ENCODE results near the gene HPCAL1. TPM values are rescaled to one million over a fixed set of nuclear protein-coding genes. Genes with fewer than 3 reads are reported as not detected.
A peak's percentile ranks its signal among the peaks of the same experiment; 100 is the strongest.

HPCAL1 gene
- total RNA-seq, 1 experiment from 2014 or later, result 26.9 TPM

GRCh38 chr2:10279472-10279870 lies 23.2 kb upstream of the HPCAL1 start:
- H3K27ac Mint-ChIP-seq (ENCODE audit: unreplicated experiment), result no peak overlapping the region
- H3K4me3 Mint-ChIP-seq (ENCODE audit: unreplicated experiment), result no peak overlapping the region
- no peak for DNase-seq
- intact Hi-C loops (cut with micrococcal nuclease; ENCODE audit: unreplicated experiment), result loop anchor here (10.0 kb wide), 1 partner anchor 155 kb away; no protein-coding TSS in a partner anchor
- ChIA-PET POLR2A (no interaction called here), CTCF (interaction anchor here (0.7 kb wide), 1 partner anchor 128 kb away, joined by 3 read pairs; no protein-coding TSS in a partner anchor)
- Histone ChIP-seq H3K4me1 (peaks cover 13% of the 10 kb centered on the region; the same call in 1 of the 2 replicates), H3K4me3 (ENCODE audit: low read depth, low read length) (no peak overlapping the region), H3K27me3 (replicated peaks; ENCODE audit: control insufficient read depth, insufficient read depth, low read length) (no peaks in the 10 kb centered on the region; the same call in 1 of the 2 replicates), H3K36me3 (ENCODE audit: control insufficient read depth, insufficient read depth, low read length) (no peaks in the 10 kb centered on the region), H3K9me3 (no peaks in the 10 kb centered on the region)
- H3K9me3 Mint-ChIP-seq (ENCODE audit: unreplicated experiment), result no peaks in the 10 kb centered on the region
- H3K27me3 Mint-ChIP-seq (ENCODE audit: insufficient read depth, unreplicated experiment), result no peaks in the 10 kb centered on the region
- no peak for TF ChIP-seq CTCF (IDR thresholded peaks at IDR 0.05; ENCODE audit: insufficient read depth in 1 of 2, low read depth in 1 of 2, low read length in 1 of 2, severe bottlenecking in 1 of 2, unreplicated experiment in 1 of 2)
- peaks cover 10% of the 10 kb centered on the region for H3K4me1 Mint-ChIP-seq (ENCODE audit: low read depth, unreplicated experiment)
- H3K36me3 Mint-ChIP-seq (ENCODE audit: insufficient read depth, unreplicated experiment), result no peaks in the 10 kb centered on the region
- no TSS peak for BruUV-seq (replicated peaks)

GRCh38 chr2:10279946-10280463 lies 22.7 kb upstream of the HPCAL1 start:
- peaks cover 13% of the 10 kb centered on the region for H3K4me1 Mint-ChIP-seq (ENCODE audit: low read depth, unreplicated experiment)
- POLR2A ChIA-PET, result no interaction called here

GRCh38 chr2:10281891-10282290 lies 20.8 kb upstream of the HPCAL1 start:
- peaks cover 23% of the 10 kb centered on the region for H3K4me1 ChIP-seq

More at GRCh38 chr2:10279946-10280463, 22.7 kb upstream of the HPCAL1 start:
- BruUV-seq (replicated peaks), result no TSS peak
- Mint-ChIP-seq H3K4me3 (ENCODE audit: unreplicated experiment) (no peak overlapping the region), H3K27me3 (ENCODE audit: insufficient read depth, unreplicated experiment) (no peaks in the 10 kb centered on the region), H3K27ac (ENCODE audit: unreplicated experiment) (no peak overlapping the region), H3K36me3 (ENCODE audit: insufficient read depth, unreplicated experiment) (no peaks in the 10 kb centered on the region), H3K9me3 (ENCODE audit: unreplicated experiment) (no peaks in the 10 kb centered on the region)
- Histone ChIP-seq H3K4me1 (peaks cover 13% of the 10 kb centered on the region), H3K4me3 (ENCODE audit: low read depth, low read length) (no peak overlapping the region), H3K36me3 (ENCODE audit: control insufficient read depth, insufficient read depth, low read length) (no peaks in the 10 kb centered on the region), H3K9me3 (no peaks in the 10 kb centered on the region), H3K27me3 (replicated peaks; ENCODE audit: control insufficient read depth, insufficient read depth, low read length) (no peaks in the 10 kb centered on the region; the same call in 1 of the 2 replicates)
- intact Hi-C loops (cut with micrococcal nuclease; ENCODE audit: unreplicated experiment), result loop anchor here (10.0 kb wide), 1 partner anchor 155 kb away; no protein-coding TSS in a partner anchor
- CTCF ChIA-PET, result interaction anchor here (0.7 kb wide), 1 partner anchor 127 kb away, joined by 3 read pairs; no protein-coding TSS in a partner anchor
- TF ChIP-seq CTCF (IDR thresholded peaks at IDR 0.05; ENCODE audit: insufficient read depth in 1 of 2, low read depth in 1 of 2, low read length in 1 of 2, severe bottlenecking in 1 of 2, unreplicated experiment in 1 of 2), result no peak
- DNase-seq, result peak in 1 of 2 experiments; percentile 11

More at GRCh38 chr2:10281891-10282290, 20.8 kb upstream of the HPCAL1 start:
- H3K9me3 Mint-ChIP-seq (ENCODE audit: unreplicated experiment), result no peaks in the 10 kb centered on the region
- H3K27me3 ChIP-seq (replicated peaks; ENCODE audit: control insufficient read depth, insufficient read depth, low read length), result no peaks in the 10 kb centered on the region; the same call in 1 of the 2 replicates
- H3K27ac Mint-ChIP-seq (ENCODE audit: unreplicated experiment), result no peak overlapping the region
- POLR2A ChIA-PET, result no interaction called here
- CTCF ChIA-PET, result no interaction called here
- no peak for TF ChIP-seq CTCF (IDR thresholded peaks at IDR 0.05; ENCODE audit: insufficient read depth in 1 of 2, low read depth in 1 of 2, low read length in 1 of 2, severe bottlenecking in 1 of 2, unreplicated experiment in 1 of 2)
- H3K27me3 Mint-ChIP-seq (ENCODE audit: insufficient read depth, unreplicated experiment), result no peaks in the 10 kb centered on the region
- H3K36me3 ChIP-seq (ENCODE audit: control insufficient read depth, insufficient read depth, low read length), result no peaks in the 10 kb centered on the region
- no TSS peak for BruUV-seq (replicated peaks)
- DNase-seq, result peak in 1 of 2 experiments; percentile 5
- no peaks in the 10 kb centered on the region for H3K9me3 ChIP-seq
- H3K4me3 Mint-ChIP-seq (ENCODE audit: unreplicated experiment), result no peak overlapping the region
- no peaks in the 10 kb centered on the region for H3K36me3 Mint-ChIP-seq (ENCODE audit: insufficient read depth, unreplicated experiment)
- no peak overlapping the region for H3K4me3 ChIP-seq (ENCODE audit: low read depth, low read length)
- peaks cover 21% of the 10 kb centered on the region for H3K4me1 Mint-ChIP-seq (ENCODE audit: low read depth, unreplicated experiment)
- intact Hi-C loops (cut with micrococcal nuclease; ENCODE audit: unreplicated experiment), result no loop called here

All from Caco-2 (cell line).